HG02798 (cell line): ENCODE data around the gene LRP5.

Source experiments
- ATAC-seq: cut with Tn5 transposase; IDR thresholded peaks from one replicate; pipeline ENCODE4 v1.9.1; 2021; ENCODE audit warnings: mild to moderate bottlenecking; ENCODE audit not compliant: unreplicated experiment, poor library complexity

The LRP5 gene

GRCh38 chr11:68361702-68362101 is 49.3 kb downstream of the LRP5 start:
- ATAC-seq = no peak

GRCh38 chr11:68362801-68363379 is 50.5 kb downstream of the LRP5 start:
- ATAC-seq = no peak

GRCh38 chr11:68363776-68364175 is 51.4 kb downstream of the LRP5 start:
- no peak for ATAC-seq

DNA sequence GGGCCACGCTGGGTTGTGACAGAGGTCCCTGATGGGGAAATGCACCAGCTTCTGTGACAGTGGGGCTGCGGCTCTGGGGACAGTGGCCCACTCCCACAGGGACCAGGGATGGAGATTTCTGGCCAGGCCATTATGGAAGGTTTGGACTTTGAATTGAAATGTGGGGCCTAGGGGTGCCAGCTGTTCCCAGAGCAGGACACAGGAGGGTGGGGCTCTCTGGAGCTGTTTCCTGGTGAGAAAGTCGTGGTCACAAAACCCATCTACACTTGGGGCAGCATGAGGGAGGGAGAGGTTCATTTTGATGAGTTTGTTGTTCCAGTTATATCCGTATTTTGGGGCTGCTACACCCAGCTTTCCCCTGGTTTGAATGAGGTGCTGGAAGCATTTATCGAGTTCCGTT is 52.2 kb downstream of the LRP5 start:
- no peak for ATAC-seq

GRCh38 chr11:68365943-68366435 is 53.6 kb downstream of the LRP5 start:
- ATAC-seq = no peak

DNA sequence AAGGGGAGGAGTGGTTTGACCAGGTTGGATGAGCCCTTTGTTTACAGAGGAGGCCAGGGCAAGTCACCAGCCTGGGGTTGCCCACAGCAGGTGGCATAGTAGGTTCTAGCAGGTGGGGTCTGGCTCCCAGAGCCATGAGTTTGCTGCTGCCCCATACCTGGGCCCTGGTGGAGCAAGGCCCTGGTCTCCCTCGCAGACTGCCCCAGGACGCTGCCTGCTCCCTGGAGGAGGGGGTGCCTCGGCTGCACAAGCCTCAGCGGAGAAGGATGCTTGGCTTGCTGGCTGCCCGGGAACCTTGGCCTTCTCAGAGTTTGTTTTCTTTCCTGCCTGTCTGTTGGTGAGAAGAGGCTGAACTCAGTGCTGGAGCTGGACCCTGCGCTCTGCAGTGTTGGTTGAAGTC is 54.9 kb downstream of the LRP5 start:
- ATAC-seq = no peak

- ATAC-seq = no peak
These were observed 57.4 kb downstream of the LRP5 start for GRCh38 chr11:68369756-68370155.

GRCh38 chr11:68370211-68371111 is 58.1 kb downstream of the LRP5 start:
- ATAC-seq = peak; percentile 77

GRCh38 chr11:68371171-68372041 is 59.0 kb downstream of the LRP5 start:
- ATAC-seq = no peak

- no peak for ATAC-seq
These were observed 59.7 kb downstream of the LRP5 start for GRCh38 chr11:68372114-68372513.

GRCh38 chr11:68372625-68373024 is 60.2 kb downstream of the LRP5 start:
- ATAC-seq = no peak

- no peak for ATAC-seq
These were observed 60.9 kb downstream of the LRP5 start for GRCh38 chr11:68373189-68373814.

DNA sequence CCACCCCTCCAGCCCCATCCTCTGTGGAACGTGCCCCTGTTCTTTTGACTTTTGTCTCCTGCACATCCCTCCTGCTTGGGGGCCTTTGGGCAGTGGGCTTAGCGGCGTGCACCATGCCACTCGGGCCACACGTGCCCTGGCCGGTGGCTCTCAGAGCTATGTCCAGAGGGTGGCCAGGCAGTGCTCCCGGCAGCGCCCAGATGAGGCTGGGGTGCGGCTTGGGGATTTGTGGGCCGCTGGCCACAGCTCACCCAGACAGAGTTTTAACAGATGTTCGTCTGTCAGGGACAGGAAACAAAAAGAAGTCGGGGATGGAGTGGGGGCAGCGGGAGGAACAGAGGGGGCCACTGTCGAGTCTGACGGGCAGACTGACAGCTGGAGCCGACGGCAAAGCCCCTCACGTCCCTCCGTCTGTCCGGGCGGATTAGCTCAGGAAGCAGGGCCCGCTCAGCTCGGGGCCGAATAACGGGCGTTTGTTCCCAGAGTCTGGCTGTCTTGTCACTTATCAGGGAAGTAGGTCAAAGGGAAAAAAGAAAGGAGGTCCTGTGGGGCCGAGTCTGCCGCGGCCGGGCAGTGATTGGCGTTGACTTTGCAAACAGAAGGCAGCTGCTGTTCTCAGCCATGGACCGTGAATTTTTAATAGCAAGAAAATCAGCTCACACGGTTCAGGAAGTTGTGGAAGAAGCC is 61.6 kb downstream of the LRP5 start:
- ATAC-seq = no peak

- no peak for ATAC-seq
These were observed 62.1 kb downstream of the LRP5 start for GRCh38 chr11:68374531-68374930.

DNA sequence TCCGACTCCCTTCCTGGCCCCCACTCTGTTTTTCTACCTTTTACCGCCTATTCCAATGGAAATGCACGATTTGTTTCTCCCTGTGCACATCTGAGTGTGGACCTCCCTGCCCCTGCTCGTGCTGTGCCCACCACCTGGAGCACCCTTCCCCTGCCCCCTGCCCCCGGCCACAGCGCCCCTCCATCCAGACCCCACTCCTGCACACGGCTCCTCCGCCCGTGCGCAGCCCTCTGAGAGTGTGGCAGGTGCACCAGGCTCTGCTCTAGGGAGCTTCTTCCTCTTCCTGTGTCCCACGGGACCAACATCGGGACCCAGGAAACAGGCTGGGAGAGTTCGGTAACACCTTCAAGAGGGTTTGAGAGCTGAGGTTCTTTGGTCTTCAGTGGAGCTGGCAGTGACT is 62.9 kb downstream of the LRP5 start:
- no peak for ATAC-seq

GRCh38 chr11:68375766-68376165 is 63.4 kb downstream of the LRP5 start:
- no peak for ATAC-seq

GRCh38 chr11:68377389-68377795 is 65.0 kb downstream of the LRP5 start:
- ATAC-seq = no peak

- no peak for ATAC-seq
These were observed 66.8 kb downstream of the LRP5 start for GRCh38 chr11:68379206-68379605.

- no peak for ATAC-seq
These were observed 68.6 kb downstream of the LRP5 start for GRCh38 chr11:68380786-68381622.
